ENCODE measurements around the gene U2AF1L4. TPM values are rescaled to one million over a fixed set of nuclear protein-coding genes. Genes with fewer than 3 reads are reported as not detected.

U2AF1L4 gene
- total RNA-seq, 2 experiments from 2014 or later: 42.3 to 43.9 TPM

- H3K4me3 Mint-ChIP-seq: peak overlapping the region; percentile 85
- no peaks in the 10 kb centered on the region for H3K9me3 Mint-ChIP-seq
- H3K4me1 Mint-ChIP-seq: peaks cover 47% of the 10 kb centered on the region
- peaks cover 43% of the 10 kb centered on the region for H3K36me3 Mint-ChIP-seq
- no peaks in the 10 kb centered on the region for H3K27me3 Mint-ChIP-seq
- H3K27ac Mint-ChIP-seq: peak overlapping the region; percentile 99
- no peak for DNase-seq
These were observed 4.1 kb downstream of the U2AF1L4 start for GRCh38 chr19:35741203-35741515.

DNA sequence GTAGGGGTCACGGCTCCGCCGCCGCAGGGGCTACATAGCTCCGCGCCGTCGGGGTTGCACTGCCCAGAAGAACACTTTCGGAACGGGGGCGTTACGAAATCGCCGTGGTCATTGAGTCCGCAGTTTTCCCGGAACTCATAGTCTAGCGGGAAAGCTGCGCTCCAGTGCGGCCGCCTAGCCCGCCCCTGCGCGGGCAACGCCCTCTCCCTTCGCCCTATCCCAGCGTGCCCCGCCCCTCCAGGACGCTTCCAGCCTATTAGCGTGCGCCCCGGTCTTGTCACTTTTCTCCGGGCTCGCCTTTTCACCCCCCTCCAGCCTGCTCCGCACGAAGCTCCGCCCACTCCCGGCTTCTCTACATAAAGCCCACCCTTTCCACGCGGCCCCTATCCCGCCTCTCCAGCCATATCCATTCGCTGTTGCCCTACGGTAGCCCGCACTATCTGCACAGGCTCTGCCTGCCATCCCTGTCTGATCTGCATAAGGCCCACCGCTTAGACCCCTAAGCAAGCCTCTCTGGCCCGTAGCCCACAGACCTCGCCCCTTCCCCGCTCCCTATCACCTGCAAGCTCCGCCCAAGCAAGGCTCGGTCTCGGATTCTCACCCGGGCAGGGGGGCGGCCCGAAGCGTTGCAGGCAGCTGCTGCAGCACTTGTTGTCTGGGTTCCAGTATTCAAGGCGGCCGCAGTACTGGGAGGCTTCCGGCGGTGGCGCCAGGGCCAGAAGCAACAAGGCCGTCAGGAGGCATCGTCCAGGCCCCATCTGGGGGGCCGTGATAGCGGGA, 4.6 kb downstream of the U2AF1L4 start:
- H3K36me3 Mint-ChIP-seq: peaks cover 43% of the 10 kb centered on the region
- peaks cover 43% of the 10 kb centered on the region for H3K4me1 Mint-ChIP-seq
- peak overlapping the region; percentile 85 for H3K4me3 Mint-ChIP-seq

GRCh38 chr19:35740108-35740422, 5.2 kb downstream of the U2AF1L4 start:
- Mint-ChIP-seq H3K9me3 (no peaks in the 10 kb centered on the region), H3K4me3 (peak overlapping the region; percentile 85), H3K4me1 (peaks cover 43% of the 10 kb centered on the region), H3K27me3 (no peaks in the 10 kb centered on the region), H3K36me3 (peaks cover 43% of the 10 kb centered on the region), H3K27ac (peak overlapping the region; percentile 96)
- DNase-seq: no peak

More for the DNA sequence above, 4.6 kb downstream of the U2AF1L4 start:
- Mint-ChIP-seq H3K27me3 (no peaks in the 10 kb centered on the region), H3K27ac (peak overlapping the region; percentile 96), H3K9me3 (no peaks in the 10 kb centered on the region)
- DNase-seq: peak; percentile 97

GRCh38 chr19:35739275-35740107, 5.7 kb downstream of the U2AF1L4 start:
- peaks cover 44% of the 10 kb centered on the region for H3K4me1 Mint-ChIP-seq
- peaks cover 45% of the 10 kb centered on the region for H3K36me3 Mint-ChIP-seq

DNA sequence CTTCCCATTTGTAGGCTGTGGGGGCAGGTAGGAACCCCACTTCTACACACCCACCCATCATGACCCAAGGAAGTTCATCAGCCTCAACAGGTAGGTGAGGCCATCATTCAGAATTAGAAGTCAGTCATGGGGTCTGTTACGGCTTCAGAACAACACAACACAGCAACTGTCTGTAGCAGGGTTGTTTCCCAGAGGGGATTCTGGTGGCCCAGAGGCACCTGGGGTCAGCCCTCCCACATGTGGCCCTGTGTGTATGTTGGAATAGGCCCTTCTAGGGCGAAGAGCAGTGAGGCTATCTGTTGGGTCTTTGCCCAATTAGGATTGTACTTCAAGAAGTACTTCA, 6.4 kb downstream of the U2AF1L4 start:
- Mint-ChIP-seq H3K4me3 (peak overlapping the region; percentile 19), H3K36me3 (peaks cover 43% of the 10 kb centered on the region)

More at GRCh38 chr19:35739275-35740107, 5.7 kb downstream of the U2AF1L4 start:
- Mint-ChIP-seq H3K27ac (peak overlapping the region; percentile 16), H3K4me3 (peak overlapping the region; percentile 85), H3K9me3 (no peaks in the 10 kb centered on the region), H3K27me3 (no peaks in the 10 kb centered on the region)
- DNase-seq: no peak

GRCh38 chr19:35738021-35738886, 7.0 kb downstream of the U2AF1L4 start:
- peaks cover 33% of the 10 kb centered on the region for H3K4me1 Mint-ChIP-seq

More for the DNA sequence above, 6.4 kb downstream of the U2AF1L4 start:
- peaks cover 38% of the 10 kb centered on the region for H3K4me1 Mint-ChIP-seq
- DNase-seq: no peak
- peak overlapping the region; percentile 50 for H3K27ac Mint-ChIP-seq
- no peaks in the 10 kb centered on the region for H3K27me3 Mint-ChIP-seq
- H3K9me3 Mint-ChIP-seq: no peaks in the 10 kb centered on the region

DNA sequence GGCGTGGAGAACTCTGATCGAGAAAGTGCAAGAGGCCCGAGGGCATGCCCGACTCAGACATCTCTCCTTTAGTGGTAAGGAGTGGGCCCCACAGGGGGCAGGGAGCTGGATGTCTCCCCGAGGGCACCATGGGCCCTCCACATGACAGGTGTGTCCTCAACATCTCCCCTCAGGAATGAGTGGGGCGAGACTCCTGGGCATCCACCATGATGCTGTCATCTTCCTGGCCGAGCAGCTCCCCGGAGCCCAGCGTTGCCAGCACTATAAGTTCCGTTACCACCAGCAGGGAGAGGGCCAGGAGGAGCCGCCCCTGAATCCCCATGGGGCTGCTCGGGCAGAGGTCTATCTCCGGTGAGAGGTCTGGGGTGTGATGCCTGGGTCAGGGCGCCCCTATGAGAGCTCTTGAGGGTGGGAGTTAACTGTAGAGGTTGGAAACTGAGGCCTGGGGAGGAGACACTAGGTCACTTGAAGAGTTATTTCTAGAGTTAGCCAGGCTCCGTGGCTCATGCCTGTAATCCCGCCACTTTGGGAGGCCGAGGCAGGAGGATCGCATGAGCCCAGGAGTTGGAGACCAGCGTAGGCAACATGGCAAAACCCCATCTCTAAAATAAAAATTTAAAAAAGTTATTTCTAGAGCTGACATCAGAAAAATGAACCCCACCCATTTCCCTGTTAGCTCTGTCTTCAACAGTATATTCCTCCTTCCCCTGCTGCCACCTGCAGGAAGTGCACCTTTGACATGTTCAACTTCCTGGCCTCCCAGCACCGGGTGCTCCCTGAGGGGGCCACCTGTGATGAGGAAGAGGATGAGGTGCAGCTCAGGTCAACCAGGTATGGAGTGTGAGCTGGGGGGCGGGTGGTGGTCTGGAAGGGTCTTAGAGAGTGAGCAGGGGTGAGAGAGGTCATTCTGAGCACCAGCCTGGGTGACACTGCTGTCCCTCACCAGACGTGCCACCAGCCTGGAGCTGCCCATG, 8.0 kb downstream of the U2AF1L4 start:
- DNase-seq: peak; percentile 31
- H3K36me3 Mint-ChIP-seq: peaks cover 30% of the 10 kb centered on the region
- H3K4me3 Mint-ChIP-seq: no peak overlapping the region
- no peaks in the 10 kb centered on the region for H3K9me3 Mint-ChIP-seq
- H3K27ac Mint-ChIP-seq: peak overlapping the region; percentile 73
- H3K27me3 Mint-ChIP-seq: no peaks in the 10 kb centered on the region
- H3K4me1 Mint-ChIP-seq: peaks cover 24% of the 10 kb centered on the region

More at GRCh38 chr19:35738021-35738886, 7.0 kb downstream of the U2AF1L4 start:
- peak overlapping the region; percentile 19 for H3K4me3 Mint-ChIP-seq
- H3K27me3 Mint-ChIP-seq: no peaks in the 10 kb centered on the region
- peaks cover 39% of the 10 kb centered on the region for H3K36me3 Mint-ChIP-seq
- DNase-seq: no peak
- H3K9me3 Mint-ChIP-seq: no peaks in the 10 kb centered on the region
- peak overlapping the region; percentile 50 for H3K27ac Mint-ChIP-seq

DNA sequence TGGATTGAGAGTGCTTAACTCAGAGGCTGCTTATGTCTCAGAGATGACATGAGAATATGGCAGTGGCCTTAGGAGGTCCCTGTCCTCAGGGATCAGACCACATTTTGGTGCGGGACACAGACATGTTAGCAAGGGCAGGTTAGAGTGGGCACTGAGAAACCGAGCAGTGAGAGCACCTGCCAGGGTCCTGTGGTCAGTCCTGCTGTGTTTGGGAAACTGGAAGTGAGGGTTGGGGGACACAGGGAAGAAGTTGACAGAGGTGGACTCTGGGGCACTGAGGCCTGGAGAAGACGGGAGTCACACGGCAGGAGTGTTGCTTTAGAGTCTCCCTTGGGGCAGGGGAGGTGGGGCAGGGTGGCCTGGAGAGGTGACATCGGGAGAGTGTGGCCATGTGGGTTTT, 10.3 kb downstream of the U2AF1L4 start:
- peaks cover 29% of the 10 kb centered on the region for H3K36me3 Mint-ChIP-seq
- H3K4me3 Mint-ChIP-seq: no peak overlapping the region
- H3K4me1 Mint-ChIP-seq: peaks cover 18% of the 10 kb centered on the region
- H3K9me3 Mint-ChIP-seq: no peaks in the 10 kb centered on the region
- H3K27me3 Mint-ChIP-seq: no peaks in the 10 kb centered on the region
- no peak for DNase-seq
- peak overlapping the region; percentile 44 for H3K27ac Mint-ChIP-seq

DNA sequence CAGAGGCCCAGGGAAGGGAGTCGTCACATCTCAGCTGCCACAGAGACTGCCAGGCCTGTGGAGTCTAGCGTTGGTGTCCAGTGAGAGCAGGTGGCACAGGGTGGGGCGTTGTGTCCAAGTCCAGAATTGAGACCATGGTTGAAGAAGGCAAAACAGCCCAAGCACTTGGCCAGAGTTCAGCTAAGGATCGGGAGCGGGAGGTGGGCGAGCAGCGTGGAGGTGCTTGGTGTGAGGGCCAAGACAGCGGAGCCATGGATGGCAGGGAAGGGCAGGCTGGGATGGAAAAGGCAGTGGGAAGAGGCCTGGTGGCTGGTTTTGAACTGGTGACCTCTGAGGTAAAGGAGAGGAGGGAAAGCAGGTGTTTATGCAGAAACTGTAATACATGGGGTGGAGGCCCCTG, 10.9 kb downstream of the U2AF1L4 start:
- Mint-ChIP-seq H3K4me1 (peaks cover 14% of the 10 kb centered on the region), H3K4me3 (no peak overlapping the region), H3K27me3 (no peaks in the 10 kb centered on the region), H3K36me3 (peaks cover 26% of the 10 kb centered on the region), H3K9me3 (no peaks in the 10 kb centered on the region), H3K27ac (peak overlapping the region; percentile 44)
- DNase-seq: no peak

DNA sequence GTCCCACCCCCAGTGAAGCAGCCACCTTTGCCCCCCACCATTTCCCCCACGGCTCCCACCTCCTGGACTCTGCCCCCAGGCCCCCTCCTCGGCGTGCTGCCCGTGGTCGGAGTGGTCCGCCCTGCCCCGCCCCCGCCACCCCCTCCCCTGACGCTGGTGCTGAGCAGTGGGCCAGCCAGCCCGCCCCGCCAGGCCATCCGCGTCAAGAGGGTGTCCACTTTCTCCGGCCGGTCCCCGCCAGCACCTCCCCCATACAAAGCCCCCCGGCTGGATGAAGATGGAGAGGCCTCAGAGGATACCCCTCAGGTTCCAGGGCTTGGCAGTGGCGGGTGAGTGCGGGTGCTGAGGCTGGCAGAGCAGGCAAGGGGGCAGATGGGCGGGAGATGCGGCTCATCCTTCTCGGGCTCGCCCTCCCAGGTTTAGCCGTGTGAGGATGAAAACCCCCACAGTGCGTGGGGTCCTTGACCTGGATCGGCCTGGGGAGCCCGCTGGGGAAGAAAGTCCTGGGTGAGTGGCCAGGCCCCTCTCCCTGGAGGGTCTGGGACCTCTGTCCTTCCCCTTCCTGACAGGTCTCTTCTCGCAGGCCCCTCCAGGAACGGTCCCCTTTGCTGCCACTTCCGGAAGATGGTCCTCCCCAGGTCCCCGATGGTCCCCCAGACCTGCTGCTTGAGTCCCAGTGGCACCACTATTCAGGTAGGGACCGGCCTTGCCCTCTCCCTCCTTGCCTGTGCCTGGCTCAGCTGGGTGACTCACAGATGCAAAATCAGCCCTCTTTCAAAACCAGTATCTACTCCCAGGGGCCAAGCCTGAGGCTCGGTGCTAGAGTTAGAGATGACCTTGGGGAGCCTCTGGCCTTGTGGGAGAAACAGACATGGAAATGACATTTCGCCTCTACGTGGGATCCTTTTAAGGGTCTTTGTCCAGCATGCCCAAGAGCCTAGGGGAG, 11.8 kb downstream of the U2AF1L4 start:
- H3K27me3 Mint-ChIP-seq: no peaks in the 10 kb centered on the region
- peaks cover 12% of the 10 kb centered on the region for H3K4me1 Mint-ChIP-seq
- no peak for DNase-seq
- H3K27ac Mint-ChIP-seq: peak overlapping the region; percentile 44
- no peaks in the 10 kb centered on the region for H3K9me3 Mint-ChIP-seq
- H3K36me3 Mint-ChIP-seq: peaks cover 24% of the 10 kb centered on the region
- no peak overlapping the region for H3K4me3 Mint-ChIP-seq

GRCh38 chr19:35732540-35733179, 12.6 kb downstream of the U2AF1L4 start:
- H3K36me3 Mint-ChIP-seq: peaks cover 26% of the 10 kb centered on the region

GRCh38 chr19:35731779-35732405, 13.3 kb downstream of the U2AF1L4 start:
- H3K36me3 Mint-ChIP-seq: peaks cover 24% of the 10 kb centered on the region

More at GRCh38 chr19:35732540-35733179, 12.6 kb downstream of the U2AF1L4 start:
- DNase-seq: no peak
- Mint-ChIP-seq H3K4me1 (peaks cover 12% of the 10 kb centered on the region), H3K4me3 (no peak overlapping the region), H3K9me3 (no peaks in the 10 kb centered on the region), H3K27me3 (no peaks in the 10 kb centered on the region), H3K27ac (no peak overlapping the region)

More at GRCh38 chr19:35731779-35732405, 13.3 kb downstream of the U2AF1L4 start:
- H3K9me3 Mint-ChIP-seq: no peaks in the 10 kb centered on the region
- H3K4me3 Mint-ChIP-seq: no peak overlapping the region
- peaks cover 7% of the 10 kb centered on the region for H3K4me1 Mint-ChIP-seq
- no peak for DNase-seq
- H3K27ac Mint-ChIP-seq: no peak overlapping the region
- no peaks in the 10 kb centered on the region for H3K27me3 Mint-ChIP-seq
